ENCODE measurements around the gene JMJD1C. TPM values are rescaled to one million over a fixed set of nuclear protein-coding genes. Genes with fewer than 3 reads are reported as not detected.

Gene JMJD1C
- total and polyA plus RNA-seq, 10 of the 15 experiments (the other 5 are each of a cell fraction or from before 2014, with no cell fraction given) = 31.2 to 83.3 (median 49.5) TPM

DNA sequence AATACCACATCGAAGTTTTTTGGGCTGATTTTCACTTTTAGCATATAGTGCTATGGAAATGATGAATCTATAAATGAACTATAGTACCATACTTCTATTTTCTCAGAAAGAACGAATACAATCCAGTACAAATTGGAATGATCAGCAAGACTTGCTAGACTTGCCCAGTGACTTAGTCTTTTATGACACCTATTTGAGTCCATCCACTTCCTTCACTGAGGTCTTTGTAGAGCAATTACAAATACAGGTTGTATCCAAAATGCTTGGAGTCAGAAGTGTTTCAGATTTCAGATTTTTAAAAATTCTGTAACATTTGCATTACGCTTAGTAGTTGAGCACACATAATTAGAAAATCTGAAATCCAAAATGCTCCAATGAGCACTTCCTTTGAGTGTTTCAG is 228.4 kb downstream of the JMJD1C start (continued):
- TF ChIP-seq SIX5 (IDR thresholded peaks at IDR 0.05; ENCODE audit: low read depth, low read length, severe bottlenecking) = no peak
- TF ChIP-seq NFIC (IDR thresholded peaks at IDR 0.05; ENCODE audit: low read depth, low read length) = no peak
- no peak for TF ChIP-seq MXI1 (IDR thresholded peaks at IDR 0.05; ENCODE audit: low read depth, low read length)
- TF ChIP-seq, protein P1, sequence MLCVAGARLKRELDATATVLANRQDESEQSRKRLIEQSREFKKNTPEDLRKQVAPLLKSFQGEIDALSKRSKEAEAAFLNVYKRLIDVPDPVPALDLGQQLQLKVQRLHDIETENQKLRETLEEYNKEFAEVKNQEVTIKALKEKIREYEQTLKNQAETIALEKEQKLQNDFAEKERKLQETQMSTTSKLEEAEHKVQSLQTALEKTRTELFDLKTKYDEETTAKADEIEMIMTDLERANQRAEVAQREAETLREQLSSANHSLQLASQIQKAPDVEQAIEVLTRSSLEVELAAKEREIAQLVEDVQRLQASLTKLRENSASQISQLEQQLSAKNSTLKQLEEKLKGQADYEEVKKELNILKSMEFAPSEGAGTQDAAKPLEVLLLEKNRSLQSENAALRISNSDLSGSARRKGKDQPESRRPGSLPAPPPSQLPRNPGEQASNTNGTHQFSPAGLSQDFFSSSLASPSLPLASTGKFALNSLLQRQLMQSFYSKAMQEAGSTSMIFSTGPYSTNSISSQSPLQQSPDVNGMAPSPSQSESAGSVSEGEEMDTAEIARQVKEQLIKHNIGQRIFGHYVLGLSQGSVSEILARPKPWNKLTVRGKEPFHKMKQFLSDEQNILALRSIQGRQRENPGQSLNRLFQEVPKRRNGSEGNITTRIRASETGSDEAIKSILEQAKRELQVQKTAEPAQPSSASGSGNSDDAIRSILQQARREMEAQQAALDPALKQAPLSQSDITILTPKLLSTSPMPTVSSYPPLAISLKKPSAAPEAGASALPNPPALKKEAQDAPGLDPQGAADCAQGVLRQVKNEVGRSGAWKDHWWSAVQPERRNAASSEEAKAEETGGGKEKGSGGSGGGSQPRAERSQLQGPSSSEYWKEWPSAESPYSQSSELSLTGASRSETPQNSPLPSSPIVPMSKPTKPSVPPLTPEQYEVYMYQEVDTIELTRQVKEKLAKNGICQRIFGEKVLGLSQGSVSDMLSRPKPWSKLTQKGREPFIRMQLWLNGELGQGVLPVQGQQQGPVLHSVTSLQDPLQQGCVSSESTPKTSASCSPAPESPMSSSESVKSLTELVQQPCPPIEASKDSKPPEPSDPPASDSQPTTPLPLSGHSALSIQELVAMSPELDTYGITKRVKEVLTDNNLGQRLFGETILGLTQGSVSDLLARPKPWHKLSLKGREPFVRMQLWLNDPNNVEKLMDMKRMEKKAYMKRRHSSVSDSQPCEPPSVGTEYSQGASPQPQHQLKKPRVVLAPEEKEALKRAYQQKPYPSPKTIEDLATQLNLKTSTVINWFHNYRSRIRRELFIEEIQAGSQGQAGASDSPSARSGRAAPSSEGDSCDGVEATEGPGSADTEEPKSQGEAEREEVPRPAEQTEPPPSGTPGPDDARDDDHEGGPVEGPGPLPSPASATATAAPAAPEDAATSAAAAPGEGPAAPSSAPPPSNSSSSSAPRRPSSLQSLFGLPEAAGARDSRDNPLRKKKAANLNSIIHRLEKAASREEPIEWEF (IDR thresholded peaks at IDR 0.05; ENCODE audit: insufficient replicate concordance, low read depth, low read length) = no peak
- TF ChIP-seq, protein P2, sequence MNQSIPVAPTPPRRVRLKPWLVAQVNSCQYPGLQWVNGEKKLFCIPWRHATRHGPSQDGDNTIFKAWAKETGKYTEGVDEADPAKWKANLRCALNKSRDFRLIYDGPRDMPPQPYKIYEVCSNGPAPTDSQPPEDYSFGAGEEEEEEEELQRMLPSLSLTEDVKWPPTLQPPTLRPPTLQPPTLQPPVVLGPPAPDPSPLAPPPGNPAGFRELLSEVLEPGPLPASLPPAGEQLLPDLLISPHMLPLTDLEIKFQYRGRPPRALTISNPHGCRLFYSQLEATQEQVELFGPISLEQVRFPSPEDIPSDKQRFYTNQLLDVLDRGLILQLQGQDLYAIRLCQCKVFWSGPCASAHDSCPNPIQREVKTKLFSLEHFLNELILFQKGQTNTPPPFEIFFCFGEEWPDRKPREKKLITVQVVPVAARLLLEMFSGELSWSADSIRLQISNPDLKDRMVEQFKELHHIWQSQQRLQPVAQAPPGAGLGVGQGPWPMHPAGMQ (IDR thresholded peaks at IDR 0.05; ENCODE audit: borderline replicate concordance) = no peak
- TF ChIP-seq, protein P3, sequence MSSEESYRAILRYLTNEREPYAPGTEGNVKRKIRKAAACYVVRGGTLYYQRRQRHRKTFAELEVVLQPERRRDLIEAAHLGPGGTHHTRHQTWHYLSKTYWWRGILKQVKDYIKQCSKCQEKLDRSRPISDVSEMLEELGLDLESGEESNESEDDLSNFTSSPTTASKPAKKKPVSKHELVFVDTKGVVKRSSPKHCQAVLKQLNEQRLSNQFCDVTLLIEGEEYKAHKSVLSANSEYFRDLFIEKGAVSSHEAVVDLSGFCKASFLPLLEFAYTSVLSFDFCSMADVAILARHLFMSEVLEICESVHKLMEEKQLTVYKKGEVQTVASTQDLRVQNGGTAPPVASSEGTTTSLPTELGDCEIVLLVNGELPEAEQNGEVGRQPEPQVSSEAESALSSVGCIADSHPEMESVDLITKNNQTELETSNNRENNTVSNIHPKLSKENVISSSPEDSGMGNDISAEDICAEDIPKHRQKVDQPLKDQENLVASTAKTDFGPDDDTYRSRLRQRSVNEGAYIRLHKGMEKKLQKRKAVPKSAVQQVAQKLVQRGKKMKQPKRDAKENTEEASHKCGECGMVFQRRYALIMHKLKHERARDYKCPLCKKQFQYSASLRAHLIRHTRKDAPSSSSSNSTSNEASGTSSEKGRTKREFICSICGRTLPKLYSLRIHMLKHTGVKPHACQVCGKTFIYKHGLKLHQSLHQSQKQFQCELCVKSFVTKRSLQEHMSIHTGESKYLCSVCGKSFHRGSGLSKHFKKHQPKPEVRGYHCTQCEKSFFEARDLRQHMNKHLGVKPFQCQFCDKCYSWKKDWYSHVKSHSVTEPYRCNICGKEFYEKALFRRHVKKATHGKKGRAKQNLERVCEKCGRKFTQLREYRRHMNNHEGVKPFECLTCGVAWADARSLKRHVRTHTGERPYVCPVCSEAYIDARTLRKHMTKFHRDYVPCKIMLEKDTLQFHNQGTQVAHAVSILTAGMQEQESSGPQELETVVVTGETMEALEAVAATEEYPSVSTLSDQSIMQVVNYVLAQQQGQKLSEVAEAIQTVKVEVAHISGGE (CRISPR knock-in tag; IDR thresholded peaks at IDR 0.05) = no peak
- no peak for TF ChIP-seq SREBF1 (IDR thresholded peaks at IDR 0.05; ENCODE audit: low read length)
- TF ChIP-seq RELA (IDR thresholded peaks at IDR 0.05; ENCODE audit: borderline replicate concordance, partially characterized antibody) = no peak
- TF ChIP-seq POLR2AphosphoS5 (IDR thresholded peaks at IDR 0.05; ENCODE audit: low read length) = no peak
- no peak for TF ChIP-seq YY1 (IDR thresholded peaks at IDR 0.05; ENCODE audit: low read depth, low read length)

All from GM12878 (cell line).